Kidney (tissue), 14 donors: ENCODE measurements around the gene ALOX5AP. TPM values are rescaled to one million over a fixed set of nuclear protein-coding genes. Genes with fewer than 3 reads are reported as not detected.

Source experiments
- DNase-seq, 5 donors: peaks; one replicate each; pipeline ENCODE4 v3.0.0-alpha.2; 2013 to 2020
- FAIRE-seq: peaks from 2 replicates; lab custom pipeline; 2012; peaks lifted over from hg19 to GRCh38; lab: Jason Lieb, UNC
- H3K27ac ChIP-seq, 2 donors: one replicate each; pipeline ENCODE4 v1.7.0; 2013; ENCODE audit warnings: low read depth in 2 of 2, low read length in 2 of 2, inconsistent platforms in 1 of 2
- H3K27me3 ChIP-seq: one replicate; pipeline ENCODE4 v1.7.1; 2013; ENCODE audit warnings: low read length, inconsistent platforms; ENCODE audit not compliant: control insufficient read depth, insufficient read depth
- H3K36me3 ChIP-seq, 3 donors: one replicate each; pipeline versions ENCODE4 v1.7.0 to v1.7.1; 2013; ENCODE audit warnings: low read length in 3 of 3, control low read depth in 1 of 3, inconsistent platforms in 1 of 3; ENCODE audit not compliant: insufficient read depth in 3 of 3, control insufficient read depth in 2 of 3
- H3K4me1 ChIP-seq, 3 donors: one replicate each; pipeline versions ENCODE4 v1.7.0 to v1.7.1; 2013; ENCODE audit warnings: low read length in 3 of 3, inconsistent platforms in 1 of 3, low read depth in 1 of 3; ENCODE audit not compliant: control insufficient read depth in 2 of 3, insufficient read depth in 2 of 3
- H3K4me3 ChIP-seq, 3 donors: one replicate each; pipeline versions ENCODE4 v1.7.0 to v1.8.1; 2013; ENCODE audit warnings: low read length in 3 of 3, control low read depth in 1 of 3, inconsistent platforms in 1 of 3
- H3K9ac ChIP-seq, 3 donors: one replicate each; pipeline versions ENCODE4 v1.7.0 to v1.7.1; 2013; ENCODE audit warnings: low read length in 3 of 3, control low read depth in 1 of 3, inconsistent platforms in 1 of 3
- H3K9me3 ChIP-seq, 3 donors: one replicate each; pipeline versions ENCODE4 v1.7.0 to v1.7.1; 2013; ENCODE audit warnings: low read length in 3 of 3, control low read depth in 1 of 3, inconsistent platforms in 1 of 3; ENCODE audit not compliant: control insufficient read depth in 2 of 3, insufficient read depth in 1 of 3
- intact Hi-C: fragments of 100-400 bp; cut with DNase I; formaldehyde crosslinking; loops from one replicate; pipeline ENCODE4 v1.11.1; 2022
- polyA plus RNA-seq: library from polyadenylated mRNA; stranded (reverse); fragments of 350-450 nt; fragmentation: Illumina TruSeq; extraction: RNeasy Lipid Tissue Mini Kit (QIAGEN cat#74804); gene quantifications from one replicate; pipeline ENCODE4 v1.2.3, GENCODE V29; 2014; ENCODE audit warnings: low read depth, low replicate concordance; ENCODE audit not compliant: insufficient read depth
- total RNA-seq: library from RNA; stranded (reverse); fragmentation: NEBNext Ultra II Directional; extraction: Animal tissue kit (Norgen Biotek cat#: 25700); gene quantifications from one replicate; pipeline ENCODE4 v1.2.1, GENCODE V29; 2021
- TF ChIP-seq, protein P1 (sequence below): IDR thresholded peaks from 3 replicates; pipeline ENCODE4 v1.5.1; 2012; ENCODE audit warnings: mild to moderate bottlenecking, moderate library complexity, borderline replicate concordance; ENCODE audit not compliant: insufficient read depth; ENCODE audit errors: extremely low read depth
- donor health status: control.
- donor health status: control.
- donor health status: control.
- donor health status: control.
- donor health status: control.
- donor health status: DM: yes; HTN: yes; CAD: no.
- donor health status: Normal renal cell carcinoma (clear cell type).

Gene ALOX5AP
- total and polyA plus RNA-seq, 2 donors from 2014 or later, result 15.4 to 25.0 TPM

DNA sequence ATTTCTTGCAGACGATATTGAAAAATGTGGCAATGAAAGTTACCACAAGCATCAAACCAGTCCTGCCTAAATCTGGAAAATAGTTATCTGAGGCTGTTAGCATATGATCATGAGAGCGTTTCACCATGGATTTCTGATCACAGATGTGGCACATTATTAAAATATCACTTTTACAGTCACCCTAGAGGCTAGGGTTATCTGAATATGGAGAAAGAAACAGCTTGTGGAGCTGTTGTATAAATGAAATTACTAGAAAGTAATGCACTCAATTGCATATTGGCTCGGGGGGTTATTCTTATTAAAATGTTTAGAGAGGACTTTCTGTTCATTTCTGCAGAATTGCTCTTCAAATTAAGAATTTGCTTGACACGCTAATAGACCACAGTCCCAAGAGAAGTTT is 35.6 kb downstream of the ALOX5AP start:
- intact Hi-C loops, result no loop called here
- H3K27ac ChIP-seq, result no peak overlapping the region
- no peak overlapping the region for H3K4me3 ChIP-seq
- FAIRE-seq, result no peak
- no peak for DNase-seq
- no peaks in the 10 kb centered on the region for H3K27me3 ChIP-seq
- no peak overlapping the region for H3K9ac ChIP-seq
- TF ChIP-seq, protein P1, sequence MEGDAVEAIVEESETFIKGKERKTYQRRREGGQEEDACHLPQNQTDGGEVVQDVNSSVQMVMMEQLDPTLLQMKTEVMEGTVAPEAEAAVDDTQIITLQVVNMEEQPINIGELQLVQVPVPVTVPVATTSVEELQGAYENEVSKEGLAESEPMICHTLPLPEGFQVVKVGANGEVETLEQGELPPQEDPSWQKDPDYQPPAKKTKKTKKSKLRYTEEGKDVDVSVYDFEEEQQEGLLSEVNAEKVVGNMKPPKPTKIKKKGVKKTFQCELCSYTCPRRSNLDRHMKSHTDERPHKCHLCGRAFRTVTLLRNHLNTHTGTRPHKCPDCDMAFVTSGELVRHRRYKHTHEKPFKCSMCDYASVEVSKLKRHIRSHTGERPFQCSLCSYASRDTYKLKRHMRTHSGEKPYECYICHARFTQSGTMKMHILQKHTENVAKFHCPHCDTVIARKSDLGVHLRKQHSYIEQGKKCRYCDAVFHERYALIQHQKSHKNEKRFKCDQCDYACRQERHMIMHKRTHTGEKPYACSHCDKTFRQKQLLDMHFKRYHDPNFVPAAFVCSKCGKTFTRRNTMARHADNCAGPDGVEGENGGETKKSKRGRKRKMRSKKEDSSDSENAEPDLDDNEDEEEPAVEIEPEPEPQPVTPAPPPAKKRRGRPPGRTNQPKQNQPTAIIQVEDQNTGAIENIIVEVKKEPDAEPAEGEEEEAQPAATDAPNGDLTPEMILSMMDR, result no peak
- no peaks in the 10 kb centered on the region for H3K4me1 ChIP-seq
- peaks cover 0 to 5% (median 0%) of the 10 kb centered on the region in 3 donors for H3K9me3 ChIP-seq
- H3K36me3 ChIP-seq, result no peaks in the 10 kb centered on the region

- Histone ChIP-seq H3K9me3 (no peaks in the 10 kb centered on the region), H3K4me3 (no peak overlapping the region), H3K4me1 (no peaks in the 10 kb centered on the region), H3K36me3 (no peaks in the 10 kb centered on the region), H3K27me3 (no peaks in the 10 kb centered on the region), H3K27ac (no peak overlapping the region), H3K9ac (no peak overlapping the region)
- DNase-seq (no peak), FAIRE-seq (no peak)
- intact Hi-C loops, result no loop called here
- TF ChIP-seq, protein P1, result no peak
These were observed 38.2 kb downstream of the ALOX5AP start for GRCh38 chr13:30773561-30773960.

DNA sequence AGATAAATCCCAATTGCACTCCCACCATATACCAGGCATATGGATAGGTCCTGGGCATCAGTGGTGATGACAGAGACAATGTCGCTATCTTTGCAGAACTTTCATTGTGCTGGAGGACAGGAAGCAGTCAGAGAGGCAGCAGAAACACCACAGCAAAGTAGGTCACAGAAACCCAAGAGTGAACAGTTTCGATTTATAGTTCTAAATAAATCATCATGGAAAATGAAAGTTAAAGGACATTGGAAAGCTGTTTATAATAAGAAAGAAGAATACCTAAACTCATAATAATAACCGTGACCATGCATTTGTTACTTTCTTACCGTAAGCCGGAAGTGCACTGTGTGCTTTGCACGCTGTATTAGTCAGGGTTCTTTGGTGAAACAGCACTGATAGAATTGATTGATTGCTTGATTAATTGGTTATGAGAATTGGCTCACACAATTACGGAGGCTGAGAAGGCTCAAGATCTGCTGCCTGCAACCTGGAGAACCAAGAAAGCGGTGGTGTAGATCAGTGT is 38.9 kb downstream of the ALOX5AP start:
- intact Hi-C loops, result no loop called here
- DNase-seq (no peak), FAIRE-seq (no peak)
- H3K27me3 ChIP-seq, result no peaks in the 10 kb centered on the region
- H3K27ac ChIP-seq, result no peak overlapping the region
- no peak overlapping the region for H3K9ac ChIP-seq
- no peaks in the 10 kb centered on the region for H3K9me3 ChIP-seq
- H3K4me1 ChIP-seq, result no peaks in the 10 kb centered on the region
- TF ChIP-seq, protein P1, result no peak
- no peaks in the 10 kb centered on the region for H3K36me3 ChIP-seq
- H3K4me3 ChIP-seq, result no peak overlapping the region

DNA sequence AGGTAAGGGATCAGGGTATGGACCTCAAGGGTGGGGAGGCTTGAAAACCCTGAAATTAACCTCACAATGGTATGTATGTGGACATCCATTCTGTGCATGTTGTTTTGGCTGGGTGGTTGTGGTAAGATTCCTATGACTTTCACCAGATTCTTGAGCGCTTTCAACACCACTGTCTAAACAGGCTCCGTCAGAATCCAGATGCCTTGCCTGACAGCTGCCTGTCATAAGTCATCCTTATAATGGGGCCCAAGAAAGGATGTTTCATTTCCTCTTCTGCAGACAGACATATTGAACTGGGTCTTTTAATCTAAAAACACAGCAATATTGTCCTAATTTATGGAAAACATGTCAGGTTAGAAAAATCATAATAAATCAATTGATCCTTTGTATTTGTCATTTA is 41.3 kb downstream of the ALOX5AP start:
- FAIRE-seq (no peak), DNase-seq (no peak)
- no peaks in the 10 kb centered on the region for H3K36me3 ChIP-seq
- H3K4me3 ChIP-seq, result no peak overlapping the region
- intact Hi-C loops, result no loop called here
- no peaks in the 10 kb centered on the region for H3K9me3 ChIP-seq
- H3K27me3 ChIP-seq, result no peaks in the 10 kb centered on the region
- H3K9ac ChIP-seq, result no peak overlapping the region
- H3K4me1 ChIP-seq, result no peaks in the 10 kb centered on the region
- H3K27ac ChIP-seq, result no peak overlapping the region
- TF ChIP-seq, protein P1, result no peak
